Suppressor macrophage (primary cell): ENCODE data around the gene PSMC6.
"Not testable (repeated sequence)": the region's sequence is repeated elsewhere in the genome, so short reads cannot be mapped to it uniquely, and the experiment has no call there.

Source experiments
- DNase-seq, 4 experiments: peaks; one replicate each; pipeline ENCODE4 v3.0.0-alpha.2; 2020 to 2022

The PSMC6 gene

GRCh38 chr14:52723514-52724359 is 16.7 kb downstream of the PSMC6 start:
- no peak for DNase-seq

- no peak for DNase-seq
These were observed 17.3 kb downstream of the PSMC6 start for GRCh38 chr14:52724360-52724644.

- DNase-seq: not testable (repeated sequence)
These were observed 20.5 kb downstream of the PSMC6 start for GRCh38 chr14:52727509-52727908.

GRCh38 chr14:52729035-52729434 is 22.0 kb downstream of the PSMC6 start:
- not testable (repeated sequence) for DNase-seq

- no peak for DNase-seq
These were observed 22.6 kb downstream of the PSMC6 start for GRCh38 chr14:52729585-52729924.

GRCh38 chr14:52729925-52730708 is 23.1 kb downstream of the PSMC6 start, which contains the start of gene STYX:
STYX (plus strand) TSS chr14:52730166; CDS start chr14:52730475, 309 bp downstream.
- peak; percentile 98 to 99 (median 98) for DNase-seq

GRCh38 chr14:52730709-52731111 is 23.7 kb downstream of the PSMC6 start:
- peak in 3 of 4 experiments; percentile 40 to 61 (median 58) for DNase-seq

GRCh38 chr14:52733824-52734223 is 26.8 kb downstream of the PSMC6 start:
- no peak for DNase-seq

- DNase-seq: no peak
These were observed 29.0 kb downstream of the PSMC6 start for GRCh38 chr14:52735921-52736489.

- no peak for DNase-seq
These were observed 31.4 kb downstream of the PSMC6 start for GRCh38 chr14:52738409-52738808.

GRCh38 chr14:52740751-52741150 is 33.8 kb downstream of the PSMC6 start:
- no peak for DNase-seq

GRCh38 chr14:52741865-52742264 is 34.9 kb downstream of the PSMC6 start:
- peak in 2 of 4 experiments; percentile 3 to 21 for DNase-seq

GRCh38 chr14:52748647-52749292 is 41.8 kb downstream of the PSMC6 start:
- no peak for DNase-seq

GRCh38 chr14:52755607-52756316 is 48.8 kb downstream of the PSMC6 start:
- DNase-seq: no peak

GRCh38 chr14:52759145-52759544 is 52.1 kb downstream of the PSMC6 start:
- no peak for DNase-seq

GRCh38 chr14:52762923-52763322 is 55.9 kb downstream of the PSMC6 start:
- DNase-seq: not testable (repeated sequence)

- DNase-seq: no peak
These were observed 60.2 kb downstream of the PSMC6 start for GRCh38 chr14:52767058-52767833.

GRCh38 chr14:52769887-52770286 is 62.9 kb downstream of the PSMC6 start:
- DNase-seq: no peak

GRCh38 chr14:52776816-52777215 is 69.8 kb downstream of the PSMC6 start:
- no peak for DNase-seq
